GM18861 (cell line): ENCODE data around the gene ADAMTS14.

Source experiments
- ATAC-seq: cut with Tn5 transposase; IDR thresholded peaks from one replicate; pipeline ENCODE4 v1.9.1; 2021; ENCODE audit not compliant: unreplicated experiment

ADAMTS14 gene

GRCh38 chr10:70674560-70675495, 2.5 kb downstream of the ADAMTS14 start:
- no peak for ATAC-seq

- ATAC-seq, result no peak
Observed at GRCh38 chr10:70675496-70676161, 3.3 kb downstream of the ADAMTS14 start.

- ATAC-seq, result no peak
Observed at GRCh38 chr10:70676511-70676910, 4.2 kb downstream of the ADAMTS14 start.

- no peak for ATAC-seq
Observed at GRCh38 chr10:70677016-70677415, 4.7 kb downstream of the ADAMTS14 start.

- ATAC-seq, result no peak
Observed at GRCh38 chr10:70677620-70678249, 5.4 kb downstream of the ADAMTS14 start.

- ATAC-seq, result no peak
Observed at GRCh38 chr10:70678250-70678635, 5.9 kb downstream of the ADAMTS14 start.

- ATAC-seq, result no peak
Observed at GRCh38 chr10:70678757-70679489, 6.6 kb downstream of the ADAMTS14 start.

- no peak for ATAC-seq
Observed at GRCh38 chr10:70679498-70679897, 7.2 kb downstream of the ADAMTS14 start.

- ATAC-seq, result no peak
Observed at GRCh38 chr10:70680899-70681730, 8.8 kb downstream of the ADAMTS14 start.

- ATAC-seq, result no peak
Observed at GRCh38 chr10:70681731-70682005, 9.4 kb downstream of the ADAMTS14 start.

- ATAC-seq, result no peak
Observed at GRCh38 chr10:70682920-70683600, 10.8 kb downstream of the ADAMTS14 start.

GRCh38 chr10:70683601-70683934, 11.3 kb downstream of the ADAMTS14 start:
- no peak for ATAC-seq

GRCh38 chr10:70683940-70684339, 11.6 kb downstream of the ADAMTS14 start:
- no peak for ATAC-seq

GRCh38 chr10:70684374-70684773, 12.1 kb downstream of the ADAMTS14 start:
- no peak for ATAC-seq

- ATAC-seq, result no peak
Observed at GRCh38 chr10:70684839-70685454, 12.6 kb downstream of the ADAMTS14 start.

- no peak for ATAC-seq
Observed at GRCh38 chr10:70685455-70685911, 13.2 kb downstream of the ADAMTS14 start.

GRCh38 chr10:70688828-70689227, 16.5 kb downstream of the ADAMTS14 start:
- no peak for ATAC-seq

- no peak for ATAC-seq
Observed at GRCh38 chr10:70689661-70690060, 17.4 kb downstream of the ADAMTS14 start.

- ATAC-seq, result no peak
Observed at GRCh38 chr10:70690589-70690988, 18.3 kb downstream of the ADAMTS14 start.
